Loucy (cell line): ENCODE measurements around the gene CNN2.

Experiments
- H2AFZ ChIP-seq: fragments of 200-600 bp; sonication (generic); 2 replicates; pipeline ENCODE4 v1.6.0; 2016; ENCODE audit warnings: antibody characterized with exemption, mild to moderate bottlenecking, low read length, moderate library complexity
- H3F3A ChIP-seq: fragments of 200-600 bp; 2 replicates; pipeline ENCODE4 v1.6.0; 2016; ENCODE audit warnings: antibody characterized with exemption, low read depth, mild to moderate bottlenecking
- H3K27me3 ChIP-seq: fragments of 200-600 bp; sonication (generic); 2 replicates; pipeline ENCODE4 v1.6.1; 2014; ENCODE audit warnings: low read length, mild to moderate bottlenecking; ENCODE audit not compliant: insufficient read depth, poor library complexity, severe bottlenecking
- H3K36me3 ChIP-seq: fragments of 200-600 bp; sonication (generic); 2 replicates; pipeline ENCODE4 v1.6.1; 2016; ENCODE audit warnings: low read length; ENCODE audit not compliant: insufficient read depth
- H3K4me1 ChIP-seq: fragments of 200-600 bp; sonication (generic); 2 replicates; pipeline ENCODE4 v1.5.1; 2014; ENCODE audit warnings: low read length, mild to moderate bottlenecking; ENCODE audit not compliant: insufficient read depth, poor library complexity, severe bottlenecking
- H3K4me2 ChIP-seq: fragments of 200-600 bp; sonication (generic); 2 replicates; pipeline ENCODE4 v1.6.0; 2014; ENCODE audit warnings: antibody characterized with exemption, low read length, low read depth, mild to moderate bottlenecking; ENCODE audit not compliant: poor library complexity, severe bottlenecking
- H3K4me3 ChIP-seq: fragments of 200-600 bp; sonication (generic); 2 replicates; pipeline ENCODE4 v1.5.1; 2014; ENCODE audit warnings: low read length, mild to moderate bottlenecking, mixed read lengths; ENCODE audit not compliant: poor library complexity, severe bottlenecking
- H3K79me2 ChIP-seq: fragments of 200-600 bp; sonication (generic); 2 replicates; pipeline ENCODE4 v1.6.1; 2014; ENCODE audit warnings: low read length; ENCODE audit not compliant: insufficient read depth
- H3K9ac ChIP-seq: fragments of 200-600 bp; sonication (generic); 2 replicates; pipeline ENCODE4 v1.6.0; 2014; ENCODE audit warnings: mild to moderate bottlenecking, low read depth, low read length, moderate library complexity; ENCODE audit not compliant: poor library complexity, severe bottlenecking
- H3K9me2 ChIP-seq: fragments of 200-600 bp; sonication (generic); replicated peaks from 2 replicates; pipeline ENCODE4 v1.6.1; 2016; ENCODE audit warnings: low read depth, low read length, mixed read lengths
- H3K9me3 ChIP-seq: fragments of 200-600 bp; sonication (generic); 2 replicates; pipeline ENCODE4 v1.6.1; 2014; ENCODE audit warnings: mild to moderate bottlenecking, antibody characterized with exemption, low read length, low read depth; ENCODE audit not compliant: insufficient read depth
- H4K20me1 ChIP-seq: fragments of 200-600 bp; sonication (generic); 2 replicates; pipeline ENCODE4 v1.6.0; 2014; ENCODE audit warnings: antibody characterized with exemption, low read length, mild to moderate bottlenecking; ENCODE audit not compliant: insufficient read depth, poor library complexity, severe bottlenecking
- CTCF ChIP-seq: fragments of 200-600 bp; sonication (generic); conservative IDR thresholded peaks from 2 replicates; pipeline ENCODE4 v1.5.1; 2014; ENCODE audit warnings: mild to moderate bottlenecking, antibody characterized with exemption, low read length
- EZH2phosphoT487 ChIP-seq: fragments of 200-600 bp; IDR thresholded peaks from 2 replicates; pipeline ENCODE4 v1.6.1; 2018; ENCODE audit warnings: antibody characterized with exemption, mild to moderate bottlenecking, moderate library complexity, borderline replicate concordance

The CNN2 gene

DNA sequence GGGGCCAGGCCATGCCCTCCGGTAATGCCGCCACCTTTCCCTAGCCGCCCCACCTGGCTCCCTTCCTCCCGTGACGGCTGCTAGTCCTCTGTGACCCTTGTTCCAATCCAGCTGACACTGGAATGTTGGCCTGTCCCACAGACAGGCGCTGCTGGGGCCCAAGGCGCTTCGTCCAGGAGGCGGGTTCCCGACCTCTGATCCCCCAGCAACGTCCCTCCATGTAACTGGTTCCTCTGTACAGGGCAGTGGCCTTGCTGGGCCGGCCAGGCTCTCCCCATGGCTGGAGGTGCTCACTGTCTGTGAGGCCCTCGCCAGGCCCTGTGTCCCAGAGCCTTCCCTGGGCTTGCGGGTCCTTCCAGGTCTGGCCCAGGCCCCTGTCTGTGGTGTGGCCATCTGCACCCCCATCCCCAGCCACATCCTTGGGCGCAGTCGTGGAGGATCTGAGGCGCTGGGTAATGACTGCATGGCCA is 33.0 kb upstream of the CNN2 start:
- Histone ChIP-seq H3K9me2 (no peaks in the 10 kb centered on the region), H2AFZ (no peak overlapping the region), H3K4me2 (no peak overlapping the region), H3K4me3 (no peak overlapping the region), H3K4me1 (no peaks in the 10 kb centered on the region), H4K20me1 (no peaks in the 10 kb centered on the region), H3K27me3 (no peaks in the 10 kb centered on the region), H3F3A (no peaks in the 10 kb centered on the region; the same call in 1 of the 2 replicates), H3K9ac (no peak overlapping the region), H3K36me3 (no peaks in the 10 kb centered on the region; the same call in 1 of the 2 replicates), H3K79me2 (no peaks in the 10 kb centered on the region), H3K9me3 (no peaks in the 10 kb centered on the region)
- TF ChIP-seq CTCF (no peak), EZH2phosphoT487 (no peak)

DNA sequence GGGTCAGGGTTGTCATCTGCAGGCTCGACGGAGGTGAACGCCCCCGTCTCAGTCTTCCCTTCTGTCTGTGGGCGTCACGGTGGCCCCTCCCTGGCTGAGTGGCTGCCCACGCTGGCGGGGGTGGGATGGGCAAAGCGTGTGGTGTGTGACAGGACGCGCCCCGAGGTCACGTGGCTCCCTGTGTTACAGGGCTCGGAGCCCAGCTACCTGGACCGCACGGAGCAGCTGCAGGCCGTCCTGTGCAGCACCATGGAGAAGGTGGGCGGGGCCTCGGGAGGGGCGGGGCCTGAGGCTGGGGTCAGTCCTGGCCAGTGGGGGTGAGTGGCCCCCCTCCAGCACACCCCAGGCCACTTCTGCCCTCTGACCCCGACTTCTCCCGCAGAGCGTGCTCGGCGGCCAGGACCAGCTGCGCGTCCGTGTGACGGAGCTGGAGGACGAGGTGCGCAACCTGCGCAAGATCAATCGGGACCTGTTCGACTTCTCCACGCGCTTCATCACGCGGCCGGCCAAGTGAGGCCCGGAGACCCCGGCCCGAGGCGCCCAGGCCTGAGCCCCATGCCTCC is 32.5 kb upstream of the CNN2 start:
- H3K79me2 ChIP-seq = no peaks in the 10 kb centered on the region
- no peak overlapping the region for H3K4me2 ChIP-seq
- no peak for TF ChIP-seq CTCF
- no peak for TF ChIP-seq EZH2phosphoT487
- no peaks in the 10 kb centered on the region; the same call in 1 of the 2 replicates for H3K36me3 ChIP-seq
- no peaks in the 10 kb centered on the region for H3K27me3 ChIP-seq
- H3F3A ChIP-seq = no peaks in the 10 kb centered on the region; the same call in 1 of the 2 replicates
- no peaks in the 10 kb centered on the region for H4K20me1 ChIP-seq
- H3K4me1 ChIP-seq = no peaks in the 10 kb centered on the region
- no peaks in the 10 kb centered on the region for H3K9me2 ChIP-seq
- H2AFZ ChIP-seq = no peak overlapping the region
- H3K9ac ChIP-seq = no peak overlapping the region
- H3K4me3 ChIP-seq = no peak overlapping the region
- no peaks in the 10 kb centered on the region for H3K9me3 ChIP-seq

DNA sequence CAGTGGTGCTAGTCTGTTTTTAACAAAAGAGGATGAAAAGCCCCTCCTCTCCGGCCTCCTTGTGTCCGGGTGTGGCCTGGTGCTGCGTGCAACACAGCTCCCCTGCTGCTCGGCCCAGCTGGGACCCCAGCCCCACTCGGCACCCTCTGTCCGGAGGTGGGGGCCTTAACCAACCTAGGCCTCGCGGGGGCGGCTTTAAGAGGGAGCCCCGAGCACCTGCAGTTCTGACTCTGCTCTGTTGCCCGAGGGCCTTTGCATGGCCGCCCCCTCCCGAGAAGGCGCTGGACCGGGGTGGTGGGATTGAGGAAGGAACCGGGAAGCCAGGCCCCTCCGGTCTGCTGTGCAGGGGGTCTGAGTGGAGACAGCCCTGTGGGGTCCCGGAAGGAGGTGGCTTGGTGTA is 31.9 kb upstream of the CNN2 start:
- Histone ChIP-seq H4K20me1 (no peaks in the 10 kb centered on the region), H3K4me1 (no peaks in the 10 kb centered on the region), H3K27me3 (no peaks in the 10 kb centered on the region), H3K36me3 (no peaks in the 10 kb centered on the region; the same call in 1 of the 2 replicates), H3K9me2 (no peaks in the 10 kb centered on the region), H3F3A (no peaks in the 10 kb centered on the region; the same call in 1 of the 2 replicates), H3K79me2 (no peaks in the 10 kb centered on the region), H3K4me2 (no peak overlapping the region), H3K9me3 (no peaks in the 10 kb centered on the region), H2AFZ (no peak overlapping the region), H3K4me3 (no peak overlapping the region), H3K9ac (no peak overlapping the region)
- TF ChIP-seq EZH2phosphoT487 (no peak), CTCF (no peak)
